HFFc6 (cell line): ENCODE data around the gene AXDND1. TPM values are rescaled to one million over a fixed set of nuclear protein-coding genes. Genes with fewer than 3 reads are reported as not detected.

Source experiments
- DNase-seq: peaks from one replicate; pipeline ENCODE4 v3.0.0-alpha.2; 2018
- H3K27ac Mint-ChIP-seq: 2 replicates; pipeline ENCODE4 v1.8.0; 2020; ENCODE audit warnings: mild to moderate bottlenecking, mixed read lengths
- H3K27me3 Mint-ChIP-seq: 2 replicates; pipeline ENCODE4 v1.8.0; 2021; ENCODE audit warnings: mild to moderate bottlenecking, moderate library complexity, mixed read lengths; ENCODE audit not compliant: insufficient read depth
- H3K36me3 Mint-ChIP-seq: 2 replicates; pipeline ENCODE4 v1.8.0; 2021; ENCODE audit warnings: low read depth, mixed read lengths
- H3K4me1 Mint-ChIP-seq: 2 replicates; pipeline ENCODE4 v1.8.0; 2020; ENCODE audit warnings: low read depth, mixed read lengths
- H3K4me3 Mint-ChIP-seq: 2 replicates; pipeline ENCODE4 v1.8.0; 2020; ENCODE audit warnings: mild to moderate bottlenecking, moderate library complexity, mixed read lengths
- H3K9me3 Mint-ChIP-seq: 2 replicates; pipeline ENCODE4 v1.8.0; 2020; ENCODE audit warnings: mild to moderate bottlenecking, mixed read lengths
- total RNA-seq, 6 experiments: library from RNA; stranded (reverse); fragmentation: NEBNext Ultra II Directional; extraction: Animal tissue kit (Norgen Biotek cat#: 25700); gene quantifications; 2 replicates in 1 of 6; 3 replicates in 5 of 6; pipeline ENCODE4 v1.2.3, GENCODE V29; 2021
- TF ChIP-seq, protein P1 (sequence below): fragments of 200-600 bp; sonication (generic); IDR thresholded peaks from 2 replicates; pipeline ENCODE4 v1.5.0; 2021; ENCODE audit warnings: antibody characterized with exemption, mild to moderate bottlenecking

Gene AXDND1
- total RNA-seq, 6 experiments from 2014 or later, result 0.50 TPM; not detected in 5

DNA sequence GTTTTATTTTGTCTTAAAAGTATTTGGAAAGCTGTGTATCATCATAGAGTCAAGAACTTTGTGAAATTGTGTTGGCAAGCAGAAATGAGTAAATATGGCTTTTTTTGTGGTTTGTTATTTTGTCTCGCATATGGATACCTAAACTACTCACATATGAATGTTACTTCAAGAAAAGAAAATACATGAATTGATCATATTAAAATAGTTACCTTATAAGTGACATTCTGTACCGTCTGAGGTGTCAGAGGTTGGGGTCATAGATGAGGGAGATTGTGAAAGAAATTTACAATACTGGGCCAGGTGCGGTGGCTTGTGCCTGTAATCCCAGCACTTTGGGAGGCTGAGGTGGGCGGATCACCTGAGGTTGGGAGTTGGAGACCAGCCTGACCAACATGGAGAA lies 31.3 kb upstream of the AXDND1 start:
- Mint-ChIP-seq H3K27me3 (peaks cover 2% of the 10 kb centered on the region; the same call in 1 of the 2 replicates), H3K4me1 (no peaks in the 10 kb centered on the region), H3K27ac (no peak overlapping the region), H3K9me3 (peaks cover 6% of the 10 kb centered on the region; the same call in 1 of the 2 replicates), H3K36me3 (peaks cover 12% of the 10 kb centered on the region), H3K4me3 (no peak overlapping the region)
- TF ChIP-seq, protein P1, sequence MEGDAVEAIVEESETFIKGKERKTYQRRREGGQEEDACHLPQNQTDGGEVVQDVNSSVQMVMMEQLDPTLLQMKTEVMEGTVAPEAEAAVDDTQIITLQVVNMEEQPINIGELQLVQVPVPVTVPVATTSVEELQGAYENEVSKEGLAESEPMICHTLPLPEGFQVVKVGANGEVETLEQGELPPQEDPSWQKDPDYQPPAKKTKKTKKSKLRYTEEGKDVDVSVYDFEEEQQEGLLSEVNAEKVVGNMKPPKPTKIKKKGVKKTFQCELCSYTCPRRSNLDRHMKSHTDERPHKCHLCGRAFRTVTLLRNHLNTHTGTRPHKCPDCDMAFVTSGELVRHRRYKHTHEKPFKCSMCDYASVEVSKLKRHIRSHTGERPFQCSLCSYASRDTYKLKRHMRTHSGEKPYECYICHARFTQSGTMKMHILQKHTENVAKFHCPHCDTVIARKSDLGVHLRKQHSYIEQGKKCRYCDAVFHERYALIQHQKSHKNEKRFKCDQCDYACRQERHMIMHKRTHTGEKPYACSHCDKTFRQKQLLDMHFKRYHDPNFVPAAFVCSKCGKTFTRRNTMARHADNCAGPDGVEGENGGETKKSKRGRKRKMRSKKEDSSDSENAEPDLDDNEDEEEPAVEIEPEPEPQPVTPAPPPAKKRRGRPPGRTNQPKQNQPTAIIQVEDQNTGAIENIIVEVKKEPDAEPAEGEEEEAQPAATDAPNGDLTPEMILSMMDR, result no peak
- no peak for DNase-seq

GRCh38 chr1:179337288-179337687 lies 28.5 kb upstream of the AXDND1 start:
- TF ChIP-seq, protein P1, result no peak
- no peak for DNase-seq
- Mint-ChIP-seq H3K4me3 (no peak overlapping the region), H3K27ac (no peak overlapping the region), H3K9me3 (no peaks in the 10 kb centered on the region), H3K36me3 (no peaks in the 10 kb centered on the region; the same call in 1 of the 2 replicates), H3K27me3 (peaks cover 2% of the 10 kb centered on the region; the same call in 1 of the 2 replicates), H3K4me1 (no peaks in the 10 kb centered on the region)

- Mint-ChIP-seq H3K27me3 (peaks cover under 1% of the 10 kb centered on the region; the same call in 1 of the 2 replicates), H3K4me3 (no peak overlapping the region), H3K4me1 (no peaks in the 10 kb centered on the region), H3K9me3 (no peaks in the 10 kb centered on the region), H3K27ac (no peak overlapping the region), H3K36me3 (no peaks in the 10 kb centered on the region; the same call in 1 of the 2 replicates)
- TF ChIP-seq, protein P1, result no peak
- no peak for DNase-seq
These were observed 27.7 kb upstream of the AXDND1 start for GRCh38 chr1:179337942-179338560.

DNA sequence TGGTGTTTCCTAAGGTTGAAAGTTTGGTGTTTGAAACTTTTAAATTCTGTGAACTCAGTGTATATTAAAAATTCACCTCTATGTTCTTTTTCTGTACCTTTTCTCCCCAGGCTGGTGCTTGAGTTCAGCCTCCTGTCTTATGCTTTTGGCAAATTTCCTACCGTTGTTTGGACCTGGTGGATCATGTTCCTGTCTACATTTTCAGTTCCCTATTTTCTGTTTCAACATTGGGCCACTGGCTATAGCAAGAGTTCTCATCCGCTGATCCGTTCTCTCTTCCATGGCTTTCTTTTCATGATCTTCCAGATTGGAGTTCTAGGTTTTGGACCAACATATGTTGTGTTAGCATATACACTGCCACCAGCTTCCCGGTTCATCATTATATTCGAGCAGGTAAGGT lies 24.9 kb upstream of the AXDND1 start:
- Mint-ChIP-seq H3K4me1 (no peaks in the 10 kb centered on the region), H3K4me3 (no peak overlapping the region), H3K9me3 (no peaks in the 10 kb centered on the region), H3K27me3 (no peaks in the 10 kb centered on the region), H3K36me3 (no peaks in the 10 kb centered on the region; the same call in 1 of the 2 replicates), H3K27ac (no peak overlapping the region)
- TF ChIP-seq, protein P1, result no peak
- DNase-seq, result no peak

GRCh38 chr1:179341943-179342547 lies 23.7 kb upstream of the AXDND1 start:
- Mint-ChIP-seq H3K27me3 (no peaks in the 10 kb centered on the region), H3K4me3 (no peak overlapping the region), H3K27ac (no peak overlapping the region), H3K36me3 (no peaks in the 10 kb centered on the region; the same call in 1 of the 2 replicates), H3K9me3 (no peaks in the 10 kb centered on the region), H3K4me1 (no peaks in the 10 kb centered on the region)
- no peak for DNase-seq
- TF ChIP-seq, protein P1, result no peak
